IMR-90 (cell line): ENCODE data around the gene KCNQ2. TPM values are rescaled to one million over a fixed set of nuclear protein-coding genes. Genes with fewer than 3 reads are reported as not detected.

Experiments used
- ATAC-seq: fragments of 200-7000 bp; cut with Tn5 transposase; 2 replicates; pipeline ENCODE4 v1.9.1; 2020; ENCODE audit warnings: low read depth, mild to moderate bottlenecking, moderate library complexity
- BruUV-seq: library from RNA; stranded (reverse); fragments of 400-500 nt; replicated peaks from 2 replicates; lab custom pipeline; 2021; lab: Mats Ljungman, UMichigan
- CTCF ChIA-PET: fragments of 300-600 bp; formaldehyde crosslinking; extraction: SDS; loops from one replicate; lab custom pipeline; 2021; ENCODE audit warnings: antibody characterized with exemption; lab: Yijun Ruan, JAX
- POLR2A ChIA-PET: fragments of 300-600 bp; sonication (Branson Sonifier 250); formaldehyde crosslinking; loops from one replicate; lab custom pipeline; 2022; ENCODE audit warnings: antibody characterized with exemption; ENCODE audit not compliant: unreplicated experiment; lab: Charles Lee
- DNase-seq: peaks from one replicate; pipeline ENCODE4 v3.0.0; 2013
- H2AFZ ChIP-seq: replicated peaks from 2 replicates; pipeline ENCODE3; 2013; ENCODE audit warnings: low read length, mild to moderate bottlenecking; ENCODE audit not compliant: poor library complexity
- H2AK5ac ChIP-seq: 2 replicates; pipeline ENCODE4 v1.6.1; 2013; ENCODE audit warnings: low read depth, low read length, inconsistent platforms
- H2AK9ac ChIP-seq: replicated peaks from 2 replicates; pipeline ENCODE3; 2013; ENCODE audit warnings: mild to moderate bottlenecking, low read depth, low read length, moderate library complexity; ENCODE audit not compliant: poor library complexity
- H2BK120ac ChIP-seq: 2 replicates; pipeline ENCODE4 v1.6.1; 2013; ENCODE audit warnings: low read depth, low read length, inconsistent platforms
- H2BK15ac ChIP-seq: 3 replicates; pipeline ENCODE4 v1.6.1; 2013; ENCODE audit warnings: low read depth, low read length, inconsistent platforms
- H2BK20ac ChIP-seq: 2 replicates; pipeline ENCODE4 v1.6.1; 2013; ENCODE audit warnings: low read depth, mild to moderate bottlenecking, inconsistent platforms, low read length, moderate library complexity
- H2BK5ac ChIP-seq: 2 replicates; pipeline ENCODE4 v1.6.1; 2013; ENCODE audit warnings: mild to moderate bottlenecking, low read depth, low read length, inconsistent platforms; ENCODE audit not compliant: poor library complexity, severe bottlenecking
- H3K14ac ChIP-seq: replicated peaks from 2 replicates; pipeline ENCODE4 v1.6.1; 2013; ENCODE audit warnings: low read depth, low read length, inconsistent platforms
- H3K18ac ChIP-seq: 2 replicates; pipeline ENCODE4 v1.6.1; 2013; ENCODE audit warnings: low read depth, low read length, control low read depth
- H3K23ac ChIP-seq: 2 replicates; pipeline ENCODE4 v1.6.1; 2013; ENCODE audit warnings: low read depth, low read length, inconsistent platforms
- H3K27ac ChIP-seq: 2 replicates; pipeline ENCODE4 v1.5.1; 2013; ENCODE audit warnings: mild to moderate bottlenecking, control low read depth, low read length; ENCODE audit not compliant: insufficient read depth
- H3K27me3 ChIP-seq: 2 replicates; pipeline ENCODE4 v1.6.1; 2013; ENCODE audit warnings: low read length; ENCODE audit not compliant: control insufficient read depth, insufficient read depth
- H3K36me3 ChIP-seq: 2 replicates; pipeline ENCODE4 v1.6.1; 2013; ENCODE audit warnings: low read length, mixed read lengths; ENCODE audit not compliant: control insufficient read depth, insufficient read depth
- H3K4ac ChIP-seq: 2 replicates; pipeline ENCODE4 v1.6.1; 2013; ENCODE audit warnings: low read depth, low read length, inconsistent platforms
- H3K4me1 ChIP-seq: 2 replicates; pipeline ENCODE4 v1.6.1; 2013; ENCODE audit warnings: low read length, mixed read lengths; ENCODE audit not compliant: control insufficient read depth, insufficient read depth
- H3K4me2 ChIP-seq: 2 replicates; pipeline ENCODE4 v1.6.1; 2013; ENCODE audit warnings: low read depth, mild to moderate bottlenecking, control low read depth, low read length, moderate library complexity
- H3K4me3 ChIP-seq: 2 replicates; pipeline ENCODE4 v1.5.1; 2013; ENCODE audit warnings: low read depth, mild to moderate bottlenecking, control low read depth, low read length, moderate library complexity; ENCODE audit not compliant: insufficient read depth
- H3K56ac ChIP-seq: 2 replicates; pipeline ENCODE4 v1.6.1; 2013; ENCODE audit warnings: low read length, inconsistent platforms; ENCODE audit not compliant: insufficient read depth; ENCODE audit errors: extremely low read depth
- H3K79me1 ChIP-seq, 2 experiments: 2 replicates each; pipeline ENCODE4 v1.6.1; 2013; ENCODE audit warnings: low read length in 2 of 2, inconsistent platforms in 1 of 2, low read depth in 1 of 2
- H3K9ac ChIP-seq: 2 replicates; pipeline ENCODE4 v1.6.1; 2013; ENCODE audit warnings: low read depth, low read length, control low read depth
- H3K9me1 ChIP-seq: 2 replicates; pipeline ENCODE4 v1.6.1; 2013; ENCODE audit warnings: low read length, inconsistent platforms; ENCODE audit not compliant: insufficient read depth
- H3K9me3 ChIP-seq: 2 replicates; pipeline ENCODE4 v1.6.1; 2013; ENCODE audit warnings: low read length; ENCODE audit not compliant: control insufficient read depth, insufficient read depth
- H4K20me1 ChIP-seq: 2 replicates; pipeline ENCODE4 v1.6.1; 2013; ENCODE audit warnings: low read length, inconsistent platforms; ENCODE audit not compliant: insufficient read depth
- H4K5ac ChIP-seq: 2 replicates; pipeline ENCODE4 v1.6.1; 2013; ENCODE audit warnings: mild to moderate bottlenecking, low read depth, low read length, control low read depth
- H4K8ac ChIP-seq, 2 experiments: 2 replicates each; pipeline ENCODE4 v1.6.1; 2013; ENCODE audit warnings: low read depth in 2 of 2, low read length in 2 of 2, control low read depth in 1 of 2, inconsistent platforms in 1 of 2
- H4K91ac ChIP-seq: 2 replicates; pipeline ENCODE4 v1.6.1; 2013; ENCODE audit warnings: low read depth, low read length, inconsistent platforms; ENCODE audit not compliant: insufficient read depth
- BHLHE40 ChIP-seq: fragments of 150-350 bp; IDR thresholded peaks from 2 replicates; pipeline ENCODE4 v1.6.1; 2016; ENCODE audit warnings: mild to moderate bottlenecking, low read depth, low read length
- CEBPB ChIP-seq: IDR thresholded peaks from 2 replicates; pipeline ENCODE4 v1.6.1; 2012; ENCODE audit warnings: low read depth, low read length, improper control_type of control experiment
- CHD1 ChIP-seq: IDR thresholded peaks from 2 replicates; pipeline ENCODE4 v1.6.1; 2012; ENCODE audit warnings: low read depth, low read length, improper control_type of control experiment
- CTCF ChIP-seq: conservative IDR thresholded peaks from 2 replicates; pipeline ENCODE4 v1.5.1; 2012; ENCODE audit warnings: mild to moderate bottlenecking, low read depth, low read length, improper control_type of control experiment
- ELK1 ChIP-seq: fragments of 150-350 bp; IDR thresholded peaks from 2 replicates; pipeline ENCODE4 v1.6.1; 2016; ENCODE audit warnings: low read depth, mild to moderate bottlenecking, low read length, moderate library complexity, borderline replicate concordance
- FOS ChIP-seq: fragments of 150-350 bp; IDR thresholded peaks from 2 replicates; pipeline ENCODE4 v1.6.1; 2016; ENCODE audit warnings: low read depth, low read length
- MAFK ChIP-seq: IDR thresholded peaks from 2 replicates; pipeline ENCODE4 v1.6.1; 2012; ENCODE audit warnings: low read depth, low read length, improper control_type of control experiment
- MAZ ChIP-seq: IDR thresholded peaks from 2 replicates; pipeline ENCODE4 v1.6.1; 2012; ENCODE audit warnings: low read depth, mild to moderate bottlenecking, low read length, improper control_type of control experiment, moderate library complexity, borderline replicate concordance
- MXI1 ChIP-seq: IDR thresholded peaks from 2 replicates; pipeline ENCODE4 v1.6.1; 2012; ENCODE audit warnings: low read depth, mild to moderate bottlenecking, low read length, moderate library complexity, borderline replicate concordance
- NFE2L2 ChIP-seq: fragments of 150-350 bp; IDR thresholded peaks from 2 replicates; pipeline ENCODE4 v1.6.1; 2016; ENCODE audit warnings: low read depth, mild to moderate bottlenecking, low read length
- POLR2A ChIP-seq: IDR thresholded peaks from 2 replicates; pipeline ENCODE4 v1.6.1; 2012; ENCODE audit warnings: mild to moderate bottlenecking, low read depth, low read length
- RAD21 ChIP-seq: IDR thresholded peaks from 2 replicates; pipeline ENCODE4 v1.6.1; 2012; ENCODE audit warnings: low read length, improper control_type of control experiment
- RCOR1 ChIP-seq: IDR thresholded peaks from 2 replicates; pipeline ENCODE4 v1.6.1; 2012; ENCODE audit warnings: mild to moderate bottlenecking, low read length, improper control_type of control experiment; ENCODE audit not compliant: insufficient replicate concordance
- RFX5 ChIP-seq: IDR thresholded peaks from 2 replicates; pipeline ENCODE4 v1.8.0; 2012; ENCODE audit warnings: low read depth, mild to moderate bottlenecking, low read length, moderate library complexity
- SMC3 ChIP-seq: fragments of 150-350 bp; IDR thresholded peaks from 2 replicates; pipeline ENCODE4 v1.6.1; 2016; ENCODE audit warnings: low read depth, mild to moderate bottlenecking, antibody characterized with exemption, low read length, moderate library complexity
- USF2 ChIP-seq: fragments of 150-350 bp; IDR thresholded peaks from 2 replicates; pipeline ENCODE4 v1.6.1; 2017; ENCODE audit warnings: mild to moderate bottlenecking, antibody characterized with exemption, low read length, low read depth
- WGBS, 2 experiments: methylation state at CpG; one replicate each; pipeline versions ENCODE4 v1.1.5 to v1.1.7; 2013; ENCODE audit warnings: missing lambda C conversion rate in 2 of 2; ENCODE audit not compliant: insufficient read length in 1 of 2; ENCODE audit errors: extremely low coverage in 2 of 2; 5-methylcytosine and 5-hydroxymethylcytosine counted together
- dilution Hi-C: fragments of 300-500 bp; cut with HindIII; formaldehyde crosslinking; loops from one replicate; pipeline ENCODE4 v1.14.3; 2018; ENCODE audit warnings: low sequenced_read_pairs; ENCODE audit not compliant: unreplicated experiment
- in situ Hi-C: fragments of 300-500 bp; cut with MboI; formaldehyde crosslinking; loops from 3 replicates; pipeline ENCODE4 v1.14.3; 2019; ENCODE audit warnings: low sequenced_read_pairs, inconsistent platforms, mixed read lengths
- intact Hi-C: fragments of 100-400 bp; cut with micrococcal nuclease; formaldehyde crosslinking; loops from 2 replicates; pipeline ENCODE4 v1.10.0; 2022
- polyA plus RNA-seq, 3 experiments: library from polyadenylated mRNA; depleted of rRNA; stranded (reverse); fragments of >200 nt; gene quantifications; 2 replicates each; pipeline ENCODE4 v1.2.3, GENCODE V29; 2012; ENCODE audit warnings: low replicate concordance in 1 of 3
- total RNA-seq: library from RNA; depleted of rRNA; stranded (reverse); fragments of >200 nt; gene quantifications from 2 replicates; pipeline ENCODE4 v1.2.3, GENCODE V29; 2012

The KCNQ2 gene
- total and polyA plus RNA-seq, 2 of the 4 experiments (the other 2 are of a cell fraction): 0.02 TPM; not detected in 1

DNA sequence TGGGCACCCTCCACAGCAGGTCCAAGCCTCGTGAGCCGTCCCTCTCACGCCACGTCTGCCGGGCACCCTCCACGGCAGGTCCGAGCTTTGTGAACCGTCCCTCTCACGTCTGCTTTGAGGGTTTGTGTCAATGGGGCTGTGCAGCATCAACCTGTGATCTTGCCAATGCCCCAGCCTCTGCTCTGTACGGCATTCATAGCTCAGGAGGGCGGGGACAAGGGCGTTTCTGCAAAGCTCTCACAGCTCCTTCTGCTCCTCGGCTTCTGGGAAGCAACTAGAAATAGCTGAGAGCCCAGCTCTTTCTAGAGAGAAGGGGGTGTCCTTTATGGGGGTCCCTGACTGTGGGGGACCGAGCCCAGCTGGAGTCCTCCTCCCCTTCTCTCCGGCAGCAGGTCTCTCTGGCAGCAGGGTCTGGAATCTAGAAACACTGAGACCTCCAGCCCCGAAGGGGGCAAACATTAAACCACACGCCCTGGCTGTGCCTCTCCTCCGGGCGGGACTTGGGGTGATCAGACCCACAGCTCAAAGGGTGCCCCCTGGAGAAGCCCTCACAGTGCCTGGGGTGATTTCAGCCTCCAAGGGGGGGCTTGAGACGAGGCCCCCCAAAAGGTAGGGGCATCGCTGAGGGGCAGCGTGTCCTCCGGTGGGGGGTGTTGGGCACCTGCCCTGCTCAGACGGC, 70.1 kb downstream of the KCNQ2 start:
- H3K23ac ChIP-seq: no peak overlapping the region
- in situ Hi-C loops: no loop called here
- H3K4ac ChIP-seq: no peak overlapping the region
- H2AK5ac ChIP-seq: no peak overlapping the region
- ATAC-seq (no peak), DNase-seq (no peak)
- no peak overlapping the region for H3K27ac ChIP-seq
- H2AK9ac ChIP-seq: no peak overlapping the region
- peaks cover 1% of the 10 kb centered on the region; the same call in 1 of the 2 replicates for H3K27me3 ChIP-seq
- H3K4me1 ChIP-seq: no peaks in the 10 kb centered on the region
- no peaks in the 10 kb centered on the region for H3K36me3 ChIP-seq
- POLR2A ChIA-PET: no interaction called here
- H2AFZ ChIP-seq: no peak overlapping the region
- no peak overlapping the region for H4K5ac ChIP-seq
- no peak overlapping the region for H2BK15ac ChIP-seq
- no peak overlapping the region for H3K14ac ChIP-seq
- dilution Hi-C loops: no loop called here
- no peaks in the 10 kb centered on the region for H4K20me1 ChIP-seq
- no peaks in the 10 kb centered on the region for H3K79me1 ChIP-seq
- H4K8ac ChIP-seq: no peak overlapping the region
- no peak overlapping the region for H2BK20ac ChIP-seq
- no peak overlapping the region for H3K18ac ChIP-seq
- H3K9ac ChIP-seq: no peak overlapping the region
- H4K91ac ChIP-seq: no peak overlapping the region
- no peak overlapping the region for H3K4me3 ChIP-seq
- H3K9me3 ChIP-seq: no peaks in the 10 kb centered on the region
- H2BK5ac ChIP-seq: no peak overlapping the region
- H3K56ac ChIP-seq: no peak overlapping the region
- H3K9me1 ChIP-seq: no peaks in the 10 kb centered on the region
- TF ChIP-seq CTCF (no peak), POLR2A (no peak), MAZ (no peak), MXI1 (no peak), RAD21 (no peak), RCOR1 (no peak), RFX5 (no peak), ELK1 (no peak), FOS (no peak), USF2 (no peak), CHD1 (no peak), MAFK (no peak), BHLHE40 (no peak), SMC3 (no peak), CEBPB (no peak), NFE2L2 (no peak)
- intact Hi-C loops: no loop called here
- WGBS, 2 experiments: 64% methylated on average over 18 of the region's 24 CpGs; no CpG with 5 or more reads in 1 of the 2 experiments
- BruUV-seq: no TSS peak
- no peak overlapping the region for H2BK120ac ChIP-seq
- CTCF ChIA-PET: no interaction called here
- H3K4me2 ChIP-seq: no peak overlapping the region
